KOPT-K1 (cell line): ENCODE results near the gene NKD2.
"Not testable (repeated sequence)": the region's sequence is repeated elsewhere in the genome, so short reads cannot be mapped to it uniquely, and the experiment has no call there.

Source experiments
- H3K27ac ChIP-seq: fragments of 200-600 bp; sonication (generic); 2 replicates; pipeline ENCODE4 v1.5.1; 2016; ENCODE audit warnings: antibody characterized with exemption, mild to moderate bottlenecking, low read depth, low read length; ENCODE audit not compliant: poor library complexity, severe bottlenecking
- H3K36me3 ChIP-seq: fragments of 200-600 bp; sonication (generic); 2 replicates; pipeline ENCODE4 v1.5.1; 2017; ENCODE audit warnings: antibody characterized with exemption, mild to moderate bottlenecking, low read length, moderate library complexity; ENCODE audit not compliant: insufficient read depth
- H3K9me3 ChIP-seq: fragments of 200-600 bp; sonication (generic); 2 replicates; pipeline ENCODE4 v1.5.1; 2017; ENCODE audit warnings: antibody characterized with exemption, low read length, mild to moderate bottlenecking; ENCODE audit not compliant: insufficient read depth, poor library complexity, severe bottlenecking

Gene NKD2

DNA sequence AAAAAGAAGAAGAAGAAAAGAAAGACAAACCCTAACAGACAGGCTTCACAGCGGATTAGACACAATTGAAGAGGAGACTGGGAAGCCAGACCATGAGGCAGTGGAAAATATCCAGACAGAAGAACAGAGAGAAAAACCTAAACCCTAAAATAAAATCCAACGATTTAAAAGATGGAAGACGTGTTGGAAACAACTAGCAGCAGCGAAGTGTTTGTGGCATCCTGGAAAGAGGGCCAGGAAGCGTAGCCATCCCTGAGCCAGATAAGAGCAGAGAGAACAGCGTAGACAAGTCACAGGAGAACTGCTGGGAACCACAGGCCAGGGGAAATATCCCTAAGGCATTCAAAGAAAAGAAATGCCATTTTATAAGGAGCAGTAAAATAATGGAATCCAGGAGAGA, 39.7 kb upstream of the NKD2 start:
- H3K9me3 ChIP-seq, result peaks cover 62% of the 10 kb centered on the region
- H3K36me3 ChIP-seq, result no peaks in the 10 kb centered on the region; the same call in 1 of the 2 replicates

GRCh38 chr5:969408-969839, 39.2 kb upstream of the NKD2 start:
- Histone ChIP-seq H3K9me3 (peaks cover 62% of the 10 kb centered on the region), H3K36me3 (no peaks in the 10 kb centered on the region; the same call in 1 of the 2 replicates), H3K27ac (no peak overlapping the region)

More for the DNA sequence above, 39.7 kb upstream of the NKD2 start:
- no peak overlapping the region for H3K27ac ChIP-seq

DNA sequence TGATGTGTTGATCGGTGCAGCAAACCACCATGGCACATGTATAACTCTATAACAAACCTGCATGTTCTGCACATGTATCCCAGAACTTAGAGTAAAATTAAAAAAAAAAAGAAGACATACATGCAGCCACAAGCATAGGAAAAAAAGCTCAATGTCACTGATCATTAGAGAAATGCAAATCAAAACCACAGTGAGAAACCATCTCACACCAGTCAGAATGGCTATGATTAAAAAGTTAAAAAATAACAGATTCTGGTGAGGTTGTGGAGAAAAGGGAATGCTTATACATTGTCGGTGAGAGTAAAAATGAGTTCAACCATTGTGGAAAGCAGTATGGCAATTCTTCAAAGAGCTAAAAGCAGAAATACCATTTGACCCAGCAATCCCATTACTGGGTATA, 36.0 kb upstream of the NKD2 start:
- peaks cover 62% of the 10 kb centered on the region for H3K9me3 ChIP-seq
- H3K27ac ChIP-seq, H3K36me3 ChIP-seq: not testable (repeated sequence)

DNA sequence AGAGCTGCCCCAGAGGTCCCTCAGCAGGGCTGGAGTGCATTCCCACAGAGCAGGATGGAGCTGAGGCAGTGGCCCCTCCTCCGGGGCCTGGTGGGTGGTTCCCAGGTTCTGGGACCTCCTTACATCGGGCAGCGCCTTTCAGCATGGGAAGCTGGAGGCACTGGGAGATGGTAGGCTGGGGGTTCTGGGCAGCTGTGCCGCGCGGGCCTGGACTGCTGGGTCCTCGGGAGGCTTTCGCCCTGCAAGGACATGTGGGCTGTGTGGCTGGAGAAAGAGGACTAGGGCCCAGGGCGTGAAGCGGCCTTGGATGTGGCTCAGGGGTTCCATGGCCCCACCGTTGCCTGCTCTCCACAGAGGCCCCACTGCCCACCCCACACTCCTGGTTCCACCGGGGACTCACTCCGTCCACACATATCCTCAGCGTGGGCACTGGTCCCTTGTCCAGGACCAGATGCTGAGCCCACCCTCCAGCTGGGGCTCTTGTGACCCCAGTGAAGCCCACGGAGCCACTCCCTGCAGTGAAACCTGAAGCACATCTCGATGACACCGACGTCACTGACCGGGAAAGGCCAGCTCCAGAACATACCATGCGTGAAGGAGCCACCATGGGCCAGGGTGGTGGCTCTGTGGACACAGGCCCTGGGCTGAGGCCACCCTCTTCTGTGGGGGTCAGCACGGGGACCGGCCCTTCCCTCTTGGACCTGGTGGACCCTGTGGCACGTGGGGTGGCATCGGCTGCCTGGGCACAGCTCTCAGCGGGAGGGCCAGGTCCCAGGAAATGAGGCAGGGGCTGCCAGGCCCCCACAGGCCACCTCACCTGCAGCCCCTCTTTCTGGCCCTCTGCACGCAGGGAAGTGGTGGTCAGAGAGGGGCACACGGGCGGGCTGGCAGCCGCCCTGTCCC, 31.5 kb upstream of the NKD2 start:
- Histone ChIP-seq H3K27ac (no peak overlapping the region), H3K9me3 (peaks cover 20% of the 10 kb centered on the region), H3K36me3 (no peaks in the 10 kb centered on the region)

- H3K27ac ChIP-seq, result no peak overlapping the region
- no peaks in the 10 kb centered on the region for H3K36me3 ChIP-seq
- peaks cover 13% of the 10 kb centered on the region for H3K9me3 ChIP-seq
These were observed 30.5 kb upstream of the NKD2 start for GRCh38 chr5:978054-978453.

DNA sequence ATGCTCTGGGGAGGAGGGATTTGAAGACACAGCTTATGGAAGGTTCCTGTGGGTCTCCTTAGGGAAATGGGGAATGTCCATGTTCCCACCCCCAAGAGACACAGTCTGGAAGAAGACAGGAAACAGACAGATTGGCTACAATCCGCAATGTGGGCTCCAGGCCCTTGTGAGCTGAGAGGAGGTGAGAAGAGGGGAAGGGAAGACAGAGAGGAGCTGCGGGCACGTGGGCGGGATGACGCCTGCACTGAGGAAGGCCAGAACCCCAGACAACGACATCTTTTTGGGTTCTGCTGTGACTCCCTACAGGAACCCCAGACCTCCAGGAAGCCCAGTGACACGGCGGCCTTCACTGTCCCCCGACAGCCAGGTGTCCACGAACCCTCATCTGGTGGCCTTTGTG, 29.9 kb upstream of the NKD2 start:
- peaks cover 11% of the 10 kb centered on the region for H3K9me3 ChIP-seq
- peak overlapping the region; percentile 24 for H3K27ac ChIP-seq
- H3K36me3 ChIP-seq, result peaks cover 4% of the 10 kb centered on the region; the same call in 1 of the 2 replicates

DNA sequence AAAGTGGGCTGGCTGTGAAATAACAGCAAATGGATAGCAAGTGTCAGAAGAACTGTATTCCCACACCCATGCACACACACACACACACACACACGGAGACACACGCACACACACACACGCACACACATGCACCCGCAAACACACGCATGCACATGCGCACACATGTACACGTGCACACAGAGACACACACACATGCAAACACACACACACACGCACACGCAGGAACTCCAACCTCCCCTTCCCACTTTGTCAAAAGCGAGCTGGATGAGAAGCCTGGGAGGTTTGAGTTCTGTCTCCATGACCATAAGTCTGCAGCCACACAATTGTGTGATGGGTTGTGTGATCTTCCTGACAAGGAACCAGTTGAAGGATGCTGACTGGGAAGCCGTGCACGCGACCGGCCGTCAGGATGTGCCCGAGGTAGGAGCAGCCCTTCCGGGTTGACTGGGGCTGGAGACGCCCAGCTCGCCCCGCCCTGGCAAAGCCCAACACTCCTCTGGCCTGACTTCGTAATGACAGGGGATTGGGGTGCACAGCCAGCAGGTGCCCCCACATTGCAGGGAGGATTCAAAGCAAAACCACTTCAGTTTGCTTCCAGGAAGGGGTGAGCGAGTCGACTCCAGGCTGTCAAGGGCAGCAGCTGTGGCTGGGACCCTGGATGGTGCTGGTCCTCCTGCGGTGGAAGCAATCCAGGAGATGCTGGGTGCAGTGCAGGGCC, 29.3 kb upstream of the NKD2 start:
- Histone ChIP-seq H3K27ac (peak overlapping the region; percentile 24), H3K9me3 (peaks cover 13% of the 10 kb centered on the region), H3K36me3 (peaks cover 7% of the 10 kb centered on the region; the same call in 1 of the 2 replicates)

GRCh38 chr5:980001-980588, 28.5 kb upstream of the NKD2 start:
- H3K9me3 ChIP-seq, result peaks cover 17% of the 10 kb centered on the region
- H3K27ac ChIP-seq, result peak overlapping the region; percentile 24

DNA sequence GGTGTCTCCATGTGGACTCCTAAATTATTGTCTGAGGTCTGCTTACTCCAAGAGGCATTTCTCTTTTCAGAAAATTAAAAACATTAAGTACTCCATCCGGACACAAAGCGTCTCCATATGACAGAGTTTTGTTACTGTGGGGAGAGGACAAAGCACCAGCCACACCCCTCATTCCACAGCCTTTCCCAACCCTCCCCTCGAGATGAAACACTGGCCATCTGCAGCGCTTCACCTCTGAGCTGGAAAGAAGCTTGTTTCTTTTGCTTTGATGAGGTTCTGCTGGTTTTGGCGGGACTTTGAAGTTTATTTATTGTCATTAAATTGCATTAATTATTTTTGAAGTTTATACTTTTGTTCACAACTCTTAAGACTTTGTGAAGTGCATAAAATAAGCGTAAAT, 27.6 kb upstream of the NKD2 start:
- peak overlapping the region; percentile 6 for H3K27ac ChIP-seq
- peaks cover 13% of the 10 kb centered on the region for H3K36me3 ChIP-seq
- peaks cover 19% of the 10 kb centered on the region for H3K9me3 ChIP-seq

More at GRCh38 chr5:980001-980588, 28.5 kb upstream of the NKD2 start:
- peaks cover 13% of the 10 kb centered on the region for H3K36me3 ChIP-seq

- peaks cover 23% of the 10 kb centered on the region for H3K9me3 ChIP-seq
- H3K36me3 ChIP-seq, result peaks cover 17% of the 10 kb centered on the region
- no peak overlapping the region for H3K27ac ChIP-seq
These were observed 27.1 kb upstream of the NKD2 start for GRCh38 chr5:981456-981855.

GRCh38 chr5:982377-983237, 26.0 kb upstream of the NKD2 start:
- H3K36me3 ChIP-seq, result peaks cover 27% of the 10 kb centered on the region
- no peak overlapping the region for H3K27ac ChIP-seq
- peaks cover 35% of the 10 kb centered on the region for H3K9me3 ChIP-seq

DNA sequence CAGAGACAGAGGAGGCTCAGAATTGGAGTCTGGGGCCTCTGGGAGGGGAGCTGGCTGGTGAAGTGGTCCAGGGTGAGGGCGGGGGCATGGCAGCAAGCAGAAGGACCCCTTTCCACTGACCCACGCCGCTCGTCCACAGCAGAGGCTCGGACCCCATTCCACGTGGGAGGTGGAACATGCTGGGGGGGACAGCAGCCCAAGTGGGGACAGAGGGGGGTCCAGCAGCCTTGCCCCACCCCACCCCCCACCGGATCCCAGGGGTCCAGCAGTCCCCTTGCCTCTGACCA, 25.4 kb upstream of the NKD2 start:
- H3K27ac ChIP-seq, result no peak overlapping the region

DNA sequence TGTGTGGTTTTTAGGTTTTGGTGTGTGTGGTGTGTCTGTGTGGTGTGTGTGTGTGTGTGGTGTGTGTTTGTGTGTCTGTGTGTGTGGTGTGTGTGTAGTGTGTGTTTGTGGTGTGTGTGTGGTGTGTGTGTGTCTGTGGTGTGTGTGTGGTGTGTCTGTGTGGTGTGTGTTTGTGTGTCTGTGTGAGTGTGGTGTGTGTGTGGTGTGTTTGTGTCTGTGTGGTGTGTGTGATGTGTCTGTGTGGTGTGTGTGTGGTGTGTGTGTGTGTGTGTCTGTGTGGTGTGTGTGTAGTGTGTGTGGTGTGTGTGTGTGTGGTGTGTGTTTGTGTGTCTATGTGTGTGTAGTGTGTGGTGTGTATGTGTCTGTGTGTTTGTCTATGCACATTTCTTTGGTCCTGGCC, 25.0 kb upstream of the NKD2 start:
- Histone ChIP-seq H3K9me3 (peaks cover 45% of the 10 kb centered on the region), H3K36me3 (peaks cover 37% of the 10 kb centered on the region), H3K27ac (no peak overlapping the region)

More for the DNA sequence above, 25.4 kb upstream of the NKD2 start:
- Histone ChIP-seq H3K9me3 (peaks cover 41% of the 10 kb centered on the region), H3K36me3 (peaks cover 33% of the 10 kb centered on the region)

DNA sequence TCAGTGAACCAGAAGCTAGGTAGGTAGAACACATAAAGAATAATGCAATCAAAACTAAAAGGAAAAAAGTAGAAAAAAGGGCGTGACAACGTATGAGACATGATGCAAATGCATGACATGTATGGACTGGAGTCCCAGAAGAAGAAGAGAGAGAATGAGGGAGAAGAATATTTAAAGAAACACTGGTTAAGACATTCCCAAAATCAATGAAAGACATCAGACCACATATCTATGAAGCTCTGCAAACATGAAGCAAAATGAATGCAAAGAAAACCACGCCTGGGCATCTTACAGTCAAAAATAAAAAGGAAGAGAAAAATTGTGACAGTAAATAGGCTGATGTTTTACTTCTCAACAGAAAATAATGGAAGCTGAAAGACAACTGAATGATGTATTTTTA, 23.8 kb upstream of the NKD2 start:
- peaks cover 47% of the 10 kb centered on the region for H3K36me3 ChIP-seq
- H3K27ac ChIP-seq, result no peak overlapping the region
- peaks cover 48% of the 10 kb centered on the region for H3K9me3 ChIP-seq
